Hypothalamus (tissue), 51 donors: ENCODE data around the gene BTG4.
A peak's percentile ranks its signal among the peaks of the same experiment; 100 is the strongest.

Experiments used
- DNase-seq, 51 donors: peaks; one replicate each; lab custom pipeline; 2025; lab: John Stamatoyannopoulos, UW

BTG4 gene

GRCh38 chr11:111512296-111513239 lies at the start of gene BTG4:
Gene BTG4 (minus strand): TSS chr11:111512386. CDS start chr11:111498776, 13,610 bp downstream.
- peak in 10 of 51 donors; percentile 3 to 36 (median 16) for DNase-seq

GRCh38 chr11:111561791-111562325 lies 49.7 kb upstream of the BTG4 start:
- DNase-seq = no peak

GRCh38 chr11:111561306-111561705 lies 49.1 kb upstream of the BTG4 start:
- DNase-seq = no peak

- DNase-seq = no peak
Measured at GRCh38 chr11:111560800-111561199, 48.6 kb upstream of the BTG4 start.

GRCh38 chr11:111559800-111560464 lies 47.7 kb upstream of the BTG4 start:
- no peak for DNase-seq

GRCh38 chr11:111557425-111558111 lies 45.4 kb upstream of the BTG4 start:
- no peak for DNase-seq

- DNase-seq = no peak
Measured at GRCh38 chr11:111555255-111555654, 43.1 kb upstream of the BTG4 start.

- DNase-seq = no peak
Measured at GRCh38 chr11:111554532-111554931, 42.3 kb upstream of the BTG4 start.

GRCh38 chr11:111550258-111550657 lies 38.1 kb upstream of the BTG4 start:
- no peak for DNase-seq

- DNase-seq = no peak
Measured at GRCh38 chr11:111549869-111550203, 37.6 kb upstream of the BTG4 start.

GRCh38 chr11:111549196-111549868 lies 37.1 kb upstream of the BTG4 start:
- no peak for DNase-seq

- DNase-seq = no peak
Measured at GRCh38 chr11:111548525-111548924, 36.3 kb upstream of the BTG4 start.

GRCh38 chr11:111542606-111543275 lies 30.6 kb upstream of the BTG4 start:
- DNase-seq = no peak

GRCh38 chr11:111541254-111542061 lies 29.3 kb upstream of the BTG4 start:
- peak in 22 of 51 donors; percentile 8 to 49 (median 23) for DNase-seq

- DNase-seq = peak in 2 of 51 donors; percentile 35 to 49
Measured at GRCh38 chr11:111540937-111541253, 28.7 kb upstream of the BTG4 start.

GRCh38 chr11:111540114-111540936 lies 28.1 kb upstream of the BTG4 start, which contains the start of gene LAYN:
Gene LAYN (plus strand): TSS chr11:111540720. CDS start chr11:111540844, 124 bp downstream.
- peak in 37 of 51 donors; percentile 6 to 79 (median 51) for DNase-seq

GRCh38 chr11:111539426-111540113 lies 27.4 kb upstream of the BTG4 start:
- no peak for DNase-seq
